ENCODE data around the gene FAM3B.

GRCh38 chr21:41375875-41376274 is 59.3 kb downstream of the FAM3B start:
- no peak for TF ChIP-seq POLR2A (IDR thresholded peaks at IDR 0.05; ENCODE audit: low read depth, low read length)
- TF ChIP-seq TAF1 (IDR thresholded peaks at IDR 0.05; ENCODE audit: low read depth, low read length): no peak
- TF ChIP-seq POLR2AphosphoS5 (IDR thresholded peaks at IDR 0.05; ENCODE audit: low read depth, low read length): no peak
- TF ChIP-seq PAX5 (IDR thresholded peaks at IDR 0.05; ENCODE audit: insufficient read depth, low read length, severe bottlenecking): no peak
- no peak for TF ChIP-seq POU2F2 (IDR thresholded peaks at IDR 0.05; ENCODE audit: low read depth, low read length)
- TF ChIP-seq SPI1 (IDR thresholded peaks at IDR 0.05; ENCODE audit: low read depth, low read length): no peak

Measured in GM12891 (cell line).